A172 (cell line): ENCODE data around the gene ITPK1. TPM values are rescaled to one million over a fixed set of nuclear protein-coding genes. Genes with fewer than 3 reads are reported as not detected.

Experiments used
- DNase-seq: peaks from one replicate; pipeline ENCODE4 v3.0.0-alpha.2; 2015; ENCODE audit warnings: low spot score
- total RNA-seq: library from RNA; depleted of rRNA; stranded (reverse); fragments of >200 nt; shearing (Covaris generic); gene quantifications from 2 replicates; pipeline ENCODE4 v1.2.3, GENCODE V29; 2014

Gene ITPK1
- total RNA-seq, 1 experiment from 2014 or later, result 9.2 TPM

DNA sequence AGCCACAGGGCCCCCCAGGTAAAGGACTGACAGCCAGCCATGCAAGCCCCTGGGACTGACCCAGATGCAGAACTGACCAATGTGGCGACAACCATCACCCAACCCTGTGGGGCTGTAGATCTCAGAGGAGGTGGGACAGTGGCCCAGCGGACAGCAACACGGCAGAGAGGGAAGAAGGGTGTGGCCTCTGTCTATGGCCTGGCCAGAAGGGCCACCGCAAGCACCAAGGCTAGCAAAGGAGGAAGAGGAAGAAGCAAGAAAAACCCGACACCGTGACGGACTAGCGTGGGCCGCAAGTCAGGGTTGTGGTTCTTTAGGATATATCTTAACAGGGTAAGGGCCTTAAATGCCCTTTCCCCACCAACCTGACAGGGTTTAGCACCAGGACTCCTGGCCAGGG is 71.2 kb downstream of the ITPK1 start:
- no peak for DNase-seq

DNA sequence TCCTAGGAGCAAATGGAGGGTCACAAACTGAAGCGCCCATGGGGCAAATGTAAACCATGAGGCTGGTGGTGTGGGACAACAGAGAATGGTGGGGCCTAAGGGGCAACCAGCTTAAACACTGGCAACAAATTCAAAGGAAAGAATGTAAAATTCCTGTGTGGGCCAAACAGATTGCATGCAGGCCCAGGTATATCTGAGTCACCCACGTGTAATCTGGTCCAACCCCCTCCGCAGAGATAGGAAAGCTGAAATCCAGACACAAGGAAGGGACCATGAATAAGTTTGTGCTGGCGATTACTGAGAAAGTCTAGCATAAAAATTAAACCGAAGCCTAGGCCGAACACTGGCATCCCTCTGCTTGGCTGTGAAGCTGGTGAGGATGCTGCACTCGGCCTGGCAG is 71.6 kb downstream of the ITPK1 start:
- no peak for DNase-seq

DNA sequence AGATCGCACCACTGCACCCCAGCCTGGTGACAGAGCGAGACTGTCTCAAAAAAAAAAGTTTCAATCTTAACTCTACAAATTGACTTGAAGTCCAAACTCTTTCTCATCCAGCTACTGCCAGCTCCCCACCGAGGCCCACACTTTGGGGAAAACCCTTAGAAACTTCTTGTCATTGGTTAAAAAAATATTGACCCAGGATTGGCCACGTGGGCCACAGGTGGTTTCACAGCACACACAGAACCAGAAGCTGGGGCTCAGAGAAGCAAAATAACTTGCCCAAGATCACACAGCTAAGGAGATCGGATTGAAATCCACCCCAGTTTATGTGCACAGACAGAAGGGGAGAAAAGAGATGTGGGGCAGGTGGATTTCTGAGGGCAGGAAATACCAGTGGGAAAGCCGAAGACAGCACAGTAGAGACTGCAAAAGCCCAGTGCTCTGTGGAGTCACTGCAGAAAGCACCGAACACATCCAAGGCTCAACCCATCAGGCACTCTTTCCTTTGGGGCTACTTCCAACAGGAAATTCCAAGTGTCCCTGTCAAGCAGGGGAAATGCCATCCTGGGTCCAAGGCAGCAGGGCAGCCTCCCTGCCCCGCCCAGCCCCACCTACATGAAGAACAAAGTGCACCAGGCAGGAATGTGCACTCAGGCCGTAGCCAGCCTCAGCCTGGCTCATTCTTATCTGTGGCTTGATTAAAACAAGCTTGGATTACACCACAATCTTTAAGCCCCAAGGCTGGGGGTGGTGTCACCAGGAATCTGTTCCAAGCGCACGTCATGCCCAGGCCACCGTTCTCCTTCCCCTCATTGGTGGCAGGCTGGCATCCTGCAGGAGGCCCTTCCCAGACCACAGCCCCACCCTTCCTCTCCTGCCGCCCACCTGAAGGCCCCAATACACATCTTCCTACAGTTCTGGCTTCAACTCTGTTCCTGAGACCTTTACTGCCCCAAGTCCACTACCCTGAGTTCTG is 72.5 kb downstream of the ITPK1 start:
- DNase-seq, result peak; percentile 92

DNA sequence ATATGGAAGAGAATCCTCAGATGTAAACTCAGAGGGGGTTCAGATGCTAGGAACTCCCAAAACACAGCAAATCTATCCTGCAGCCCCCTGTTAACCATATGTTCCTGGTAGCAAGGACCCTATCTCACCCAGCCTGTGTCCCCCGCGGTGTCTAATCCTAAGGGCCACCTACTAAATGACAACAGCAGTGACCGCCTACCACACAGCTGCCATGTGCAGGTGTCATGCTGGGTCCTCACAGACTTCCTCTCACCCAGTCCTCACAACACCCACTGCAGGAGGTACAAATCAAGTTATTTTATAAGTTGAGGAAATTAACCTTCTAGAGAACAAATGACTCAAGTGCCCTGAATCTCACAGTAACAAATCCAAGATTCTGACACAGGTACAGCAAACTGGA is 73.9 kb downstream of the ITPK1 start:
- no peak for DNase-seq

DNA sequence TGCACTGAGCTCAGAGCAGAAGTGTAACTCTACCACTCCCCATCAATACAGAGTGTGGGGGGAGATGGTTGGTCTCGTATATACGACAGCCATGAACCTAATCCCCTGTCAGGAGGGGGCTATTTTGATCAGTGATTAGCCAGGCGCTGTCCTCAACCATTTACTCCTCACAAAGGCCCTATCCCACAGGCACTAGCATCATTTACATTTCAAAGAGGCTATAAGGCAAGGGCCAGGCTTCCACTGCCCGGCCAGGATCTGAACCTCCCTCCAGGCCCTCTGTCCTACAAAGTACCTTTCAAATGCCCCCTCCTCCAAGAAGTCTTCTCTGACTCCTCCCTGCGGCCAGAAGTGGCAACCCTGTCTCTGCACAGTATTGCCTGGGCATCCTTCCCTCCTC is 74.7 kb downstream of the ITPK1 start:
- no peak for DNase-seq

DNA sequence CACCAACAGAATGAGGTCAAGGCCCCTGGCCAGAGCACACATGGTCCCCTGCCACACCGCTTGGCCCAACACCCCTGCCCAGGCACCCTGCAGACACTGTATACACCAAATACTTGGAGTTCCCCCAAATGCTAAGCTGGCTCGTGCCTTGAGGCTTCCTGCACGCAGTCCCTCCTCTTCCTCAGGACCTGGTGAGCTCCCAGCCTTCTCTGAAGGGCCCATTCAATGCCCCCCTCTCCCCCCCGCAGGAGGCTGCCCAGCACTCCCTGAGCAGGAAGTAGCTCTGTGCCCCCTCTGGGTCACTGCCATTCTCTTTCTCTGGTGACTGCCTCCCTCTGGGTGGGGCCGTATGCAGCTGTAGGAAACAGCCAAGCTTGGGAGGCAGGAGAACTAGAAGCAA is 75.3 kb downstream of the ITPK1 start:
- DNase-seq, result no peak

DNA sequence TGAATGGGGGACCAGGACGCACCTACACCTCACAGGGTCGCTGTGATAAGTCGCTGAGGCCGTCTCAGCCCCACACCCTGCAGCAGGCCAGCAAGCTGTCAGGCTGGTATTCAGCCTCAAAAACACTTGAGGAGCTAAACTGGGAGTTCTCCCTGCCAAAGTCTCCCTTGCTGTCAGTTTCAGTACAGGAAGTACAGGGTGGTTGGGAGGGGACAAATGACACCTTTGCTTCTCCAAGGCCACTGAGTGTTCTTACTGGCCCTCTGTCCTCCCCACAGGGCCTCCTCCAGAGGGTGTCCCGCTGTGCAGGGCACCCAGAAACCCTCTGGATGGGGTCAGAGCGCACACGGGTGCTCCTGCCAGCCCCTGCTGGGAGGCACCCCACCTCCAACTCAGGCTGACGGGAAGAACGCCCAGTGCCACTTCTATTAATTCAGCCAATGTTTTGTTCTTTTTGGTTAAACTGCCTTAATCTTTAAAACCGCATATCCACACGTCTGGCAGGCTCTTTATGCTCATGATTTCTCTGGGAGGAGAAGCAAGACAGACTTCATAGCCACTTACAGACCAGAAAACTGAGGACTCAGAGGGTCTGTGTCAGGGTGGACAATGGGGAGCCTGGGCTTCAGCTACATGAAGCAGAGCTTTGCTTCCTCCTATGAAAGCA is 75.9 kb downstream of the ITPK1 start:
- DNase-seq, result no peak

DNA sequence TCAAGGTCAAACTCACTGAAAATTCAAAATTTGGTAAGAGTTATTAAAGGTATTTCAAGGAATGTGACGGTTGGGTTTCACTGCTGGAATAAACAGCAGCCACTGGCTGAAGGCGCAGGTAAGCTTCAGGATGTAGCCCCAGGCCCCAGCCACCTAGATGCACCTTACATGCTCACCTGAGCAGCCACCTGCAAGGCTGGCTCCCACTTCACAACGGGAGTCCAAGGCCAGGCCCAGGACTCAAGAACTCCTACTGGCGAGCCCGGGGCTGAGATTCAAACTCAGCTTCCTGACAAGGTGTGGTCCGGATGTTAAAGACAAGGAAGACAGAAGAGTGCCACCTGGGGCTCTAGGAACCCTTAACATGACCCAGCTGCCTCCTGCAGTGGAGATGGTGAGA is 78.4 kb downstream of the ITPK1 start:
- DNase-seq, result no peak

DNA sequence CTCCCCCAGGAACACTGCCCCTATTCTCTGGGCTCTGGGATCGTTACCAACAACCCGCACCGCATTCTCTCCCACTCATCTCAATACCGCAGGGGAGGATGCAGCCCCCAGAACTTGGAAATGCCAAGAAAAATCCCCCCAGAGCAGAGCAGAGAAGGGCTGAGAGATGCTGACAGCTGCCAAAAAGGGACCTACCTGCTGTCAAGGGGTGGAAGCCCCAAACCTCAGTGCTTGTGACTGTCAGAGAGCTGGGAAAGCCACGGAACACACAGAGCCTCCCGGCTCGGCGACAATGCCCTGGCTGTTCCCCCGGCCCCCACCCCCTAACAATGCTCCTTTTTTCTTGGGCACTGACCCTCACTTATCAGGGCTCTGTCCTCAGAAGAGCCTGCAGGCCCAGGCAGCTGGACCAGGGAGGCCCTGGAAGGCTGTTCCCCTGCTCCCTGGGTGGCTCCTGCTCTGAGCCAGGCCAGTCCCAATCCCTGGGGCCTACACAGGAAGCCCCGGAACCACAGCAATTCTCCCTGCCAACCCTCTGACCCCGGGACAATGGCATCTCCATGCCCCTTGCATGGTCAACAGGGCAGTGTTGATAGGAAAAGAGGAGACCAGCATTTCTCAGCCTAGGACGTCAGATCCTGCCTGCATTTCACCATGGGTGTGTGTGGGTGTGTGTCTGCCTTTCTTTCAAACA is 78.9 kb downstream of the ITPK1 start:
- no peak for DNase-seq

DNA sequence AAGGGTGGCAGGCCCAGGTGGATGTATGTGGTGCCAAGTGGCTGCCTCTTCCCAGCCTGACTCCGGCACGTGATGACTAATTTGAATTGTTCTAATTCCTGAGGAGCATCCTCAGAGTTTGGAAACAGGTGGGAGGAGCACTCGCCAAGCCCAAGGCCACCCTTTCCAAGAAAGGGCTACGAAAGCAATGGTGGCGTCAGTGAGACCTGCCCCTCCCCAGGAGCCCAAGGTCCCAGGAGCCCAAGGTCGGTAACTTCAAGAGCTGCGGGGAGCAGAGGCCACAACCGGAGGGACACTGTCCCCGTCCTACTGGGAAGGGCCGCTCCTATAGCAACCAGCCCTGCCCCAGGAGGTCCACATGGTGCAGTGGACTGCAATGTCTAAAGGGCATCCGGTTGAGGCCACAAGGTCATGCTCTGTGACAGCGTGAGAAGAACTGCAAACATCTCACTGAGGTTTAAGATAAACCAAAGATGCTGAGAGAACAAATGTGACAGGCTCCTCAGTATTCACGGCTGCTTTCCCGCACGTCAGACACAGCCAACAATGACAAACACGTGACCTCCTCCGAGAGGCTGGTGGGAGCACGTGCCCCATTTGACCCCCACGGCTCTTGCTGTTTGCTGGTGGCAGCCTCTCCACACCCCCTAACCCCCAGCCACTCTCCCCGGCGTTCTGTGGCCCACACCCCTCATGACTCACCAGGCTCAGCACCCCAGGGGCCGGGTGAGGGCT is 79.6 kb downstream of the ITPK1 start:
- DNase-seq, result peak; percentile 72

DNA sequence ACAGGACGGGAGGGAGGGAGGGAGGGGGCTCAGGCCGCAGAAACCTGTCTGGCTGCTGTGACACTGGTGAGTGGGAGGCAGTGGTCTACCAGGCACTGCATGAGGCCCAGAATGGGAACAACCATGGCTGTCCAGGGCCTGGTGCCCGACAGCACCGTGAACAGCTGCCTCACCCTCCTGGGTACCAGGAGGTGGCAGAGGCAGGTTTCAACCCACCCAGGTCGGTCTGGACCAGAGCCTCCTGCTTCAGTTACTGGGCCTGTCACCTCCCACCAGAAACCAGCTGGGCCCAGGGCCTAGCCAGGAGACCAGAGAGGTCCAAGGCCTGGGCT is 80.2 kb downstream of the ITPK1 start:
- DNase-seq, result no peak

DNA sequence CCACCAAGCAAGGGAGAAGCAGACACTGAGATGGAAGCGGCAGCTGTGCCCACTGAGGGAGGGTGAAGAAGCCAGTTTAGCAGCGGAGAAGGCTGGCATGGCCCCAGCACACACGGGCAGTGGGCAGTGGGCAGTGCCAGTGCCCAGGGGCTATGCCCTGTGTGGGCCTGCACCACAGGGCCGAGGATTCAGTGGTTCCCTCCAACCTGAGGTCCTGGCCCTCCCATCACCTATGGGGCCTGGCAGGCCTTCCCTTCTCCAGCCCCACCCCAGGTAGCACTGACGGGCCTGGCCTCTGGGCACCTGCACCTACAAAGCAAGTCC is 81.1 kb downstream of the ITPK1 start:
- DNase-seq, result no peak

DNA sequence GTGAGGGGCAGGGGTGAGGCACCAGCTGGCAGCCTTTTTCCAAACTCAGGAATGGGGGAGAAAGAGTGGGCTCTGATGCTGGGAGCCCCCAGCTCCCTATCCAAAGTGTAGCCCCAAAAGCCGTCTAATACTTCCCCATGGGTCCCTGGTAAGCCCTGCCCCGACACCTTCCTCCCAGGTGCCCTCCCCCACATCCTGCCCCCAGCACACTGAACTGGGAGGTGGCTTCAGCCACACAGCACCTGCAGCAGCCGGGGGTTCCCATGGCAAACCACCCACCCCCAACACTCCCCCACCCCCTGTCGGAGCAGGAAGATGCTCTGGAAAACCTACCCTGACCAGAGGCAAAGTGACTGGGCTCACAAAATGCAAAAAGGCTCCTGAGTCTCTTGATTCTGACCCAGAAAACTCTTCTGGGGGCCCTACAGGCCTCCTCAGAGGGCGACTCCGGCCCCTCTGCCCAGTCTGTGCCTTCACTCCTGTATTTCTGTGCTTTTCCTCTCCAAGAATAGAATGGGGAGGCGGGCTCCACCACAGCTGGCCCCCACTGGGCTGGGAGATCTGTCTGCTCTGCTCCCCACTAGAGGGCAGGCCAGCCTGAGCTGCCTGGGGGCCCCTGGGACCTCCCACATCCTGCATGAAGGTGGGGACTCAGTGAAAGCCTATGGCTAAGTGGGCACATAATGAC is 81.6 kb downstream of the ITPK1 start:
- no peak for DNase-seq

DNA sequence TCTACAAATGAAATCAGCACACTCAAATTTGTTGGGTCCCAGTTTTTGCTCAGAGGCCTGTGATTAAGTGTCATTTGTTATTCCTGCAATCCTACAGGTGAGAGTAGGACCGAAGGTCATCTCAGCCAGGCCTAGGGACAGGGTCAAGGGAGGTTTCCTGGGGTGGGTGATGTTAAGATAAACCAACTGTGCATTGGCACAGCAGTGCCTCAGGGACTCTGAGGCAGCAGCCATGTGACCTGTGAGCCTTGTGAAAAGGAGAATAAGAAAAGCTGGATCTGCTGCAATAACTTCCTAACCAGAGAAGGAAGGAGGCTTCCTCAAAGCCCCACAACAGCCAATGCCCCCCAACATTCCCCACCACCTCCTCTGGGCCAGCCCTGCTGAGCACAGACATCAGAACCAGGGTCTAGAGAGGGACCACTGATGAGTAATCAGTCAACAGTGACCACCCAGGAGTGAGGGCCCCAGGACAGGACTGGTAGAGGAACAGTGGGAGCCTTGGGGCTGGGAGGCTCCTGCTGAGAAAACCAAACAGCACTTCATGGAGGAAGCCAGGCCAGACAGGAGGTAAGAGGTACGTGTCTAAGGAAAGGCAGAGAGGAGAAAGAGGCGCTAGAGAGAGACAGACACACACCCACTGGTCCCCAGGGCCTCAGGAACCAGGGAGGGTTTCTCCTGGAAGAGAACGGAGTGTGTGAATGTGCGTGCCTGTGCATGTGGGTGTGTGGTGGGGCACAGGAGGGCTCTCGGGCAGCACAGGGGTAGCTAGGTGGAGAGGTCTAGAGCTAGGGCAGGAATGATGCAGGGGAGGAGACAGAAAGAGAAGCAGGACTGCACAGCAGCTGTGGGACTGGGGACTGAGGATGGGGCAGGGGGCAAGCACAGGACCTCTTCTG is 82.4 kb downstream of the ITPK1 start:
- no peak for DNase-seq

DNA sequence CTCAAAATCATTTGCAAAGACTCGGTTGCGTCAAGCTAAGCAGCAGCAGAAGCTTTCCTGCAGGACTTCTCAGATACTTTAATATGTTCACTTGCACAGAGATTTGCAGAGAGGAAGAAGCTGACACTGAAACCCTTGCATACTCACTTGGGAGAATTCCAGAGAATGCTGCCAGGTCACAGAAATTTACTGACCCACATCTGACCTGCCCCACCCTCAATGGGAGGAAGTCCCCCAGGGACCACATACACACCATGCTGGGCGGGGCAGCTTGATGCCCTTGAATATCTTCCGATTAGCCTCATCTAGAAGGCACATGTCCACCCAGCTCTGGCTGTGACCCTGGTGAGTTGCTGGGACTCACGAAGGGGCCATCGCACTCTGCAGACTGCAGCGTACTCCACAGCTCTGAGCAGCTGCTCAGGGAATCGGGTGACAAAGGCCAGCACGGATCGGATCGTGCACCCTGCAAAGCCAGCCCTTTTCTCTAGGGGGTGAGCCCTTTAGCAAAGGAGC is 83.2 kb downstream of the ITPK1 start:
- DNase-seq, result peak; percentile 58

DNA sequence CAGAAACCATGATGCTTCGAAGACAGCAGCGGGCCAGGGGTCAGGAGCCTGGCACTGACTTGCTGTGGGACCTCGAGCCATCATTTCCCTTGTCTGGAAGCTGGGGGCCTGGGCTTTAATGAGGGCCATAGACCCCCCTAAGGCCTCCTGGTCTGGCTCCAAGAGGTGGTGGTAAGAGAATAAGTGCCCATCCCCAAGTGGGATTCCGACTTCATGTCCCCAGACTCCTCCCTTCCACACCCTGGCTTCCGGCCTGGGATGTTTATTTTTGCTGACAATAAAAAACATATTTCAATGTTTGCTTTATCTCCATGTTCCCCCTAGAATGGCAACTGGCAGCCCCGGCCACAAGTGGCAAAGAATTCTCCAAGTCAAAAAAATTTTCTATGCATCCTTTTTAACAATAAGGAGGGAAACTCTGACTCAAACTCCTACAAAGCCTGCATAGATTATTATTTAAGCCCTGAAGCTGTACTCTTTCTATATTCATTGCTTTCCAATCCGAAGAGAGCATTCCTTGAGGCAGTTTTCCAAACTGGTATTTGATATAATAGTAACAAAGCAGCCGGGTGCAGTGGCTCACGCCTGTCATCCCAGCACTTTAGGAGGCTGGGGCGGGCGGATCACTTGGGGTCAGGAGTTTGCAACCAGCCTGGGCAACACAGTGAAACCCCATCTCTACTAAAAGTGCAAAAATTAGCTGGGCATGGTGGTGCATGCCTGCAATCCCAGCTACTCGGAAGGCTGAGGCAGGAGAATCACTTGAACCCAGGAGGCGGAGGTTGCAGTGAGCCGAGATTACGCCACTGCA is 84.0 kb downstream of the ITPK1 start:
- no peak for DNase-seq

DNA sequence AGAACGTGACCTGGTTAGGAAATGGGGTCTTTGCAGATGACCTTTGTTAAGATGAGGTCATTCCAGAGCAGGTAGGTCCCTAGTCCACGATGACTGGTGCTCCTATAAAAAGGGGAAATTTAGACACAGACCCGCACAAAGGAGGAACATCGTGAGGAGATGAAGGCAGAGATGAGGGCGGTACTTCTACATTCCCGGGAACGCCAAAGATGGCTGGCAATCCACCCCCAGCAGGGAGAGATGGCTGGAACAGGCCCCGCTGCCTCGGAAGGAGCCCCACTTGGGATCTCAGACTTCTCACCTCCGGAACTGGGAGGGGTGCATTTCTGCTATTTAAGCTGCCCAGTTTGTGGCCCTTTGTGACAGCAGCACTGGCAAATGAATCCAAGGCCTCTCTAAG is 85.0 kb downstream of the ITPK1 start:
- no peak for DNase-seq

DNA sequence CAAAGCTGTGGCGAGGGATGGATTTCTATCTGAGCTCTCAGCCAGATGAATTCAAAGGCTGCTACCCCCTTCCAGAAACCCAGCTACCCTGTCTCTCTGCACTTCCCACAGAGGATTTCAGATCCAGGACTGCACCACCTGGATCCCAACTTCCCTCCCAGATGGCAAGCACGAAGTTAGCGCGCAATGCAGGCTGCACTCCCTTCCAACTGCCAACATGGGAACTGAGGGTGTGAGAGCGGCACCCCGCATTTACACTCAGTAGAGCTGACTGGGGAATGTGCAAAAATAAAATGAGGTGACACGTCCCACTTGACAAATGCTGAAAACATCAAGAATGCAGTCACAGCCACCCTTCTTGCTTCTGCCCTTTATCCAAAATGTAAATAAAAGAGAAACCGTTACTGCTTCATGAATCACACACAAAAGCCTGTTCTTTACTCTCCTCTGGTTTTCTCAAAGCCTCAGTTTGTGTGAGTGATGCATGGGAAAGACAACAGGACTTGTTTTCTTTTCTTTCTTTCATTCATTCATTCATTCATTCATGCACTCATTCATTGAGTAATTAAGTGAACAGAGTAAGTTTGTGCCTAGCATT is 85.7 kb downstream of the ITPK1 start:
- no peak for DNase-seq

DNA sequence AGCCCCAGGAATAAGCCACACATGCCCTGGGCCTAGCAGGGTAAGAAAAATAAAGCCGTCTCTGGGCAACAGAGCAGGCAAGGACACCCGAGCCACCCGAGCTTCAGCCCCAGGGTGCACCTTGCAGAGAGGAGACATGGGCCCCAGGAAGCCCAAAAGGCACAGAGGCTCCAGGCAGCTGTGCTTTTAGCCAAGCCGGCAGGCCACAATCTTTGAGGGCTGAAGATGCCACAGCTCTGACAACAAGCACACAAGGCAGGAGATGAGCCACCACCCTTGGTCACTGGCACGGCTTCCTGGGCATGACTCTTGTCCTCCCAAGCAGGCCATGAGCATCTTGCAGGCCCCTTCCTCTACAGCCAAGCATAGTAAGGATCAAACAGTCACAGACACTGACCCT is 86.3 kb downstream of the ITPK1 start:
- DNase-seq, result no peak
